Hematopoietic multipotent progenitor cell treated with erythropoietin and hydrocortisone succinate and interleukin-3 and kit ligand, for 4 days (in vitro differentiated cells): ENCODE results near the gene SSBP3.

ENCODE experiments used
- DNase-seq: peaks from one replicate; pipeline ENCODE4 v3.0.0-alpha.2; 2015

Gene SSBP3

DNA sequence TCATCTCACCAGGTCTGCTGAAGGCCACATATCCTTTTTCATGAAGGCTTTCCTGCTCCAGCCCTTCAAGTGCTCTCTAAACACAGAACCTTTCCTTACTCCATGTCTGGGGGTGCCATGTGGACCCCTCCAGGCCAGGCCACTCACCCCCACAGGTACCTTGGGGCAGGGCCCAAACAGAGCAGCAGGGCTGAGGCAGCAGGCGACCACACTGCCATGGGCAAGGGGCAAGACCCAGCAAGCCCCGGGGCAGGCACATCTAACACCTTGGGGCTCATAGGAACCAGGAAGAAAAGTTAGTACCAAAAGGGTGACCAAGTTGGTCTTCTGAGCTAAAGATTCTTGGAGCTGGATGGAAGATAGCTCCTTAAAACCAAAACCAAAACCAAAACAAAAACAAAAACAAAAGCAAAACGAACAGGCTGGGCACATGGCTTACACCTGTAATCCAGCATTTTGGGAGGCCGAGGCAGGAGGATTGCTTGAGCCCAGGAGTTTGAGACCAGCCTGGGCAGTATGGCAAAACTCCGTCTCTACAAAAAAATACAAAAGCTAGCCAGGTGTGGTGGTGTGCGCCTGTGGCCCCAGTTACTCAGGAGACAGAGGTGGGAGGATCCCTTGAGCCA is 142.5 kb downstream of the SSBP3 start:
- no peak for DNase-seq

DNA sequence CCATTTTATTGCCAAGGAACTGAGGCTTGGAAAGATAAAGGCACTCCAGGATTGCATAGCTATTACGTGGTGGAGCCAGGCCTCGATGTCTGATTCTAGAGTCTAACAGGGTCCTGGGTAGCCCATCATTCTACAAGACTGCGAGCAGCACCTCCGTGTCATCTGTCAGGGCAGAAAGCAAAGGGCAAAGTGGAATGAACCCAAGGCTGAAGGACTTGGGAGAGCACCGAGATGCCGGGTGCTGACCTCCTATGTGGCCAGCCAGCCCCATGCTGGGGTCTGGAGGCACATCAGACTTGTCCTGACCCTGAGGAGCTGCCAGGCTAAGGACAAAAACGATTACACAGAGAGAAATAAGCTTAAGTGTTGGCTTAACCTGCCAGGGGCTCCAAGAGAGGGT is 143.9 kb downstream of the SSBP3 start:
- DNase-seq: no peak

DNA sequence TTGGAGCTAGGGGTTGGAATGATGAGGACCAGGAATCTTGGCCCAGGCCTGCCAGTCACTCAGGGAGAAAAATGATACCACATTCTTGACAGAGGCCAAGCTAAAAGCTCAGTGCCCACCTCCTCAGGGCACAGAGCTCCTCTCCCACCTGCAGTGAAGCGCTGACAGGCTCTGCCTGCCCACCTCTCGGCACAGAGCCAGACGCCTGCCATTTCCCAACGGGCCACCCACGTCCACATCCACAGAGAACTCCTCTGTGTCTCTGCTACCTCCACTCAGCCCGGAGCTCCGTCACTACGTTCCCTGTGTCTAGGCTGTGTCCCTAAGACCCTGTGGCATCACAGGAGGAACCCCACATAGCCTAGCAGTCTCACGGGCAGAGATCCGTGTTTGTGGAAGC is 145.4 kb downstream of the SSBP3 start:
- no peak for DNase-seq

DNA sequence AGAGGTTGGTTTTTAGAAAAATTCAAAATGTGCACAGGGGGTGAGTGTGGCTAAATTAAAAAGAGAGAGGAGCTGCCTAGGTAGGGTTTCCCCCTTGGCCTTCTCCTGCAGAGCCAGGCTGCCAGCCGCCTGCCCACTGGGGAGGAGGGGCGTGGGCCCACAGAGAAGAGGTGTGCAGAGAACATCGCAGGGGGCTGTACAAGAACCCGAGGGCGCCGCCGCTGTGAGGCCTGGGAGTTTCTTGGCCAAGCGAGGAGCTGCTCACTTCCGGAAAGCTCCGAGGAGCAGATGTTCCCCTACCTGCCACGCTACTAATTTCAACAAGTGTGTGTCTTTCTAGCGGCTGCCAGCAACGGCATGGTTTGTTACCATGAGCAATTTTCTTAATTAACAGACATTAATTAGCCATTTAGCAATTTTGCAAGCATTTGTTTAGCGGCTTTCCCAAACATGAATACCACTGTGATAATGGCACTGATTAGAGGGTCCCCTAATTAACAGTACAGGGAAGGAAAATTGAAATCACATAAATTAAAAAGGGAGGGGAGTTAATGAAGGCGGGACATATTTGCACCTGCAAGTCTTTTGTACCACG is 146.6 kb downstream of the SSBP3 start:
- no peak for DNase-seq

DNA sequence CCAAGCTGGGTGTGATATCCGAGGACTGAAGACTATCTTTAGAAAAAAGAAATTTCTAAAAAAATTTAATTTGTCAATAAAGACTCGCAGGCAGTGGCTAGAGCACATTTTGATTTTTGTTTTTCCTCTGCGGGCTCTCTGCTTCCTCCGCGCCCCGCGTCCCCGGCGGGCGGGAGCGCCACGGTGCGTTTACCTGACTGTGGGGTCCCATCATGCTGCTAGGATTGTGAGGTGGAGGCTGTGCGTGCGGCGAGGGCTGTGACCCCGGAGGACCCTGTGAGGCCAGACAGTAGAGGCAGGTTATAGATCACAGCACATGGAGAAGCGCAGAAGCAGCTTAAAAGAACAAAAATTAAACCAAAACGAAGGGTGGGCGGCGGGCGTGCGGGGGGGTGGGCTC is 148.3 kb downstream of the SSBP3 start:
- DNase-seq: no peak

DNA sequence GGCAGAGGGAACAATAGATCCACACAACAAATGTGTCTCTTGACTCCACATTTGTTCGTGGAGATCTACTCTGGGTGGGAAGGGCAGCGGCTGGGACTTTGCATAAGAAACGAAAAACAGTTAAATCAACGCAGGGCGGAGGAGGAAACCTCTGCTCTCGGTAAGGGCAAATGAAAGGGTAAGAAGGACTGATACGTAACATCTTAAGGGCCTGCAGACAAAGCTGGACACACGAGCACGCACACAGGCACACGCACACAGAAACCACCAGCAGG is 148.9 kb downstream of the SSBP3 start:
- no peak for DNase-seq

DNA sequence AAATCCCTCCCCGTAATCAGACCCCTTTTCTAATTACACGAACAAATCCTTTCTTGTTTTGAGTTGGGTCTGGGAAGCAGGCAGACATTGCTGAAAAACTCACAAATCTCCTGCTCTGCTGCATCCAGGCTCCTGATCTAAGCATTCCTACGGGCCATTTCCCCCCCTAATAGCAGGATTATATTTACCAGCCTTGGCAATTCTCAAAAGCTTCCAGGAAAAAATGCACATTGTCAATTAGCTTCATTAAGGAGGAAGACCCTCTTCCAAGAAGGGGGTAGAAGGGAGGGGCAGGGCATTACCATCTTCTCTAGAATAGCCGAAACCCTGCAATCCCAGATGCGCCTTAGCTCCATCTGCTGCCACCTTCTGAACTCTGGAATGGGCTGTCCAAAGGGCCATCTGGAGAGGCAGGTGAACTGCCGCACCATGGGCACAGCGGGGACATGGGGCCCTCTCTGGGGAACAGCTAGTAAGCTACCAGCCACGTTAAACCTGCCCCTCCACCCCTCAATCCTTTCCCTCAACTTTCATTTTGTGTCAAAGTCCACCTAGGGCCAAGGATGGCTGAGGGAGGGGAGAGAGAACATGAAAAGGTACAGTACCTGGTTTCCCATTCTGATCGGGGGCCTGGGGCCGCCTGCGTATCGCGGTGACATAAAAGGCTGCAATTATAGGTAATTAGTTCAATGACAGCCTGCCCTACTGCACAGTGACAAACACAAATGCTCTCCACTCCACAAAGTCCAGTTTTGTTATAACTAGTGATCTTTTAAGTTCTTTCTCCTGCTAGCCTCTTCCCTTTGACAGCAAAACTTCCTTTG is 149.5 kb downstream of the SSBP3 start:
- DNase-seq: no peak

DNA sequence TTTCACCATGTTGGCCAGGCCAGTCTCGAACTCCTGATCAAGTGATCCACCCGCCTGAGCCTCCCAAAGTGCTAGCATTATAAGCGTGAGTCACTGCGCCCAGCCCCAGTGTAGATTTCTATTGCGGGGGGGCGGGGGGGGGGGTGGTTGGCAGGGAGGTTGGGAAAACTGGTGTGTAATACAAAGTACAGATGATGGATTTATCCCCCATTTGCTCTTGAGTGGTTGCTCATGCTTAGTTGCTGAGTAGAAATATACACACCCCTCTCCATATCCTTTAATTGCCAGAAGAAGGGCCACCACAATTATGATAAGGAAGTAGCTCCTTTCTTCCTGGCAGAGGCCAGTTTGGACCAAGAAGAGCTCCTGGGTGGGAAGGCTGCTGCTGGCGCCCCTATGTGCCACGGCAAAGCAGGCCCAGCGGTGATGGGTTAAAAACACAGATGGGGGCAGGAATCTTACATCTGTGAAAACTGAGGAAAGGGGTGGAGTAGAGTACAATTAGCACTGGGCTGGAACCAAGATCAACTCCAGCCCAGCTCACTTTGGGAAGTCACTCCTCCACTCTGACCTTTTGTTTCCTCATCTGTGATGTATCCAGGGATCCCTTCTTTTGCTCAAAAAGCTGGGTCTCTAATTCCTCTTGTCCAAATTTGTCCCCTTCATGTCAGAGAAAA is 151.0 kb downstream of the SSBP3 start:
- DNase-seq: no peak

DNA sequence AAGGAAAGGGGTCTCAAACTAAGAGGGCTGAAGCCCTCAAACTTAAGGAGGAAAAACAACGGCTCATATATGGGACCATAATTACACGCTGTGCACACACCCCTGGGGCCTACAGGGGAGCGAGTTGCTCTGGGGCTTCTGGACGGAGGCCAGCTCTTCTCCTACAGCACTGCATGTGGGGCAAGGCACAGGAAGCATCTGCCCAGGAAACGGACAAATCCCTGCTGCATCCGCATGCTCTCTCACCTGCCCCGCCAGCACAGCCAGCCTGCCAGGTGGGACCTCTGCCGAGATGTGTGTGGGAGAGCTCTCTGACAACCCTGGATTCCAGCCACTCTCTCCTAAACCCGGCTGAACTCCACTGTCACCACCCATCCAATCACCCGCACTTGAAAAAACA is 152.1 kb downstream of the SSBP3 start:
- DNase-seq: peak; percentile 69

DNA sequence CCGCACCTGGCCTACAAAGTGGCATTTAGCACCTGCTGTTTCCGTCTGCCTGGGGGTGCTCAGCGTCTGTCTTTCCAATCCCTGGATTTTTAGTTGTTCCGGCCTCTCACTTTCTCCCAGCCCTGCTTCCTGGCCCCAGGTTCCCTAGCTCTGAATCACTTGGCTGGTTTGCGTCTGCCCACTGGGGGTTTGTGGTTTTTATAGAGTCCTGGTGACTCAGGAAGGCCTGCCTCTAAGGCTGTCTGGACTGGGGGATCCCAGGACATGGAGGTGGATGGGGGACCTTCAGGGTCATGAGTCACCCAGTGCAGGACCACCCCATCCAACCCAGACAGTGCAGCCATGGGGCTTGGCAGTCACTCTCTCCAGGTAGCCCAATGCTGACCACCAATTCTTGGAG is 152.7 kb downstream of the SSBP3 start:
- DNase-seq: peak; percentile 27

DNA sequence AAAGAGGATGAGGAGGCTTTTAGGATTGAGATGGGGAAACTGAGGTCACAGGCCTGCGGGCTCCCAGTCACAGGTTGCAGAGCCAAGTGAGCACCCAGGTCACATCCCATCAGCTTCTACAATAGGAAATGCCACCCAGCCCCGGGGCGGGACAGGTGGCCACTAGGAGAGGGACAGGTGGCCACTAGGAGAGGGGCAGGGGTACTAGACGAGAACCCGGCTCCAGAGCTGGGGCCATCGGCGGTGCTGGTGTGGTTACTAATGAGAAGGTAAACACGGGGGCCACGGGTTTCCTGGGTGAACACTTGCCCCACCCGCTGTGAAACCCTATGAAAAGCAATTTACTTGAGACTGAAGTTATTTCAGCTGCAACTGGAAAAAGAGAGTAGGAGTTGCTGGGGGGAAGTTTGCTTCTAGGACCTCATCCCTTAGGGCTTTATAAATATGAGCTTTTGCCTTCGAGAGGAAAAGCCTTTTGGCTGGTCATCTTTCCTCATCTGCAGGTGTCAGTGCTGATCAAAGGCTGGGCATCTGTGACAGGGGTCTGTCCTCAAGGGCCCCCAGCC is 153.7 kb downstream of the SSBP3 start:
- DNase-seq: no peak

DNA sequence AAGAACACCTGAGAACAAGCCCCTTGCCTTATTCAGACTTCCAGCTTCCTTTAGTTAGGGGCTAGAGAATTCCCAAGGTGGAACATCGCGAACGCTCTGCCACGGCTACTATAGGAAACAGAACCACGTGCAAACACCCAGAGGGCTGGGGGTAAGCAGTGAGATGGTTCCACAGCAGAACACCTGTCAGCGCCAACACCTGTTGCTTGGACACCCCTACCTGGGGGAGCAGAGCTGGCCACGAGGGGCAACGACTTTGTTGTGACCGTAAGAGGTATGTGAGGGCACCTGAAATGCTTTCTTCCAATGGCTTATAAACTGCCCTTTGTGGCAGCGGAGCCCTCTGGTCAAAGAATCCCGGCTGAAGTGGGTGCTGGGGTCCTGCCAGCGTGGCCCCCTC is 155.5 kb downstream of the SSBP3 start:
- no peak for DNase-seq

DNA sequence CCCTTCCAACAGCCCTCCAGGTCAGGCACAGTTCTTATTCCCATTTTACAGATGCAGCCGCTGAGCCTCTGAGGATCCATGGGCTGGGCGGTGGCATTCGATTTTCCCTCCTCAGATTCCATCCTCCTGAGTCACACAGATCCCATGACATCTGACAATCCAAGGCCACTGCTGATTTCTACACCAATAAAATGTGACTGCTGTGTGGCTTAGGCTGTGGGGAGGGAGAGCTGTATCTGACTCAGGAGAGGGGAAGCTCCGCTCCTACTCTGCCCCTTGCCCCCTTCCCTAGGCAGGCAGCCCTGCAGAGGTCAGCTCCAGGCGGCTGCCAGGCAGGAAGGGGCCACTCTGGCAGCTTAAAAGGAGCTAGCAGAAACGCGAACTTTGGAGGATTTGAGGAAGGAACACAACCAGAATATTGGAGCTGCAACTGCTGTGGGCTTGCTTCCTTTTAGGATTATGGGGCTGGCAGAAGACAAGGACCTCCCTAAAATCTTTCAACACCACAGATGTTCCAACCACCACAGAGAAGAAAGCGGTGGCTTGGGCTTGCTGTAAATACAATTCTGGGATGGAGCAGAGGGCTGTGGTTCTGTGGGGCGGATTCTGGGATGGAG is 156.3 kb downstream of the SSBP3 start:
- DNase-seq: no peak

DNA sequence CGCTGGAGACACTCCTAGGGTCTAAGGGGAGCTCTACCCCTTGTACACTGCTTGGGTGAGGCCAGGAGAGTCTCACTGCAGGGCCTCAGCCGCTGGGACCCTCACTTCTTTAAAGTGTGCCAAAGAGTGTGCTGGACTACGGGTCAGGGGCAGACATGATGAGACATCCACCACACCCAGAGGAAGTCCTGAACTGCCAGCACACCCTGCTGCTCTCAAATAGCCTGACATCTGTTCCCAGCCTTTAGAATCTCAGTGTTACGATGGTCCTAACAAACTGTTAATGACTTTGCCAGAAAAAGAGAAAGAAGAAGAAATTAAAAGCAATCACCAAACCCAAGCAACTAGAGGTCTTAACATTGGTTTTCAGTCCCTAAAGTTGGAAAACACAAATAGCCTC is 157.2 kb downstream of the SSBP3 start:
- no peak for DNase-seq

DNA sequence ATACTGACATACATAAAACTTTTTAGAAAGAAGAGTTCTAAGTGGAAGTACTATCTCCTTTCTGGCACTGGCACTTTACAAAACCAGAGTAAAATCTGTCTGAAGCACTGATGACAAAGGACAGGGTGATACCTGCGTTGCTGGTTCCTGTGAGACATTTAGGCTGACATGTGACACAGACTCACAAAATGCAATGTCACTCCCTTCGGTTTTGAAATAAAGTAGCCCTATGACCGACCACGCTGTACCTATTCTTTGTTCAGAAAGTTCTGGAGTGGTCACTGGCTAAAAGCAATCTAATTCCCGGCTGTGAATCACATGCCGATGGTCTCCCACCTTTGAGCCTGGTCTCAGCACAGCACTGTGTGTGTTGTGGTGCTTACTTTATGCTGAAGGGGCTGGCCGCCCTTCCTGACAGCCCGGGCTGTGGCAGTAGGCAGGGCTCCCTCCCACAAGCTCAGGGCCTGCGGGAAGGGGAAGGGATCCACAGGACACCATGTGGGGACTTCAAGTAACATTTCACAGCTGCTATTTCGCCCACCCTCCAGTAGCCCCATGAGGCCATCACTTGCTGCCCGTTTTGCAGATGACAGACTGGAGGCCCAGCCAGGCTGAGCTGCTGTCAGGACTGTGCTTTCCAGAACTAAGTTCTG is 158.2 kb downstream of the SSBP3 start:
- DNase-seq: no peak

DNA sequence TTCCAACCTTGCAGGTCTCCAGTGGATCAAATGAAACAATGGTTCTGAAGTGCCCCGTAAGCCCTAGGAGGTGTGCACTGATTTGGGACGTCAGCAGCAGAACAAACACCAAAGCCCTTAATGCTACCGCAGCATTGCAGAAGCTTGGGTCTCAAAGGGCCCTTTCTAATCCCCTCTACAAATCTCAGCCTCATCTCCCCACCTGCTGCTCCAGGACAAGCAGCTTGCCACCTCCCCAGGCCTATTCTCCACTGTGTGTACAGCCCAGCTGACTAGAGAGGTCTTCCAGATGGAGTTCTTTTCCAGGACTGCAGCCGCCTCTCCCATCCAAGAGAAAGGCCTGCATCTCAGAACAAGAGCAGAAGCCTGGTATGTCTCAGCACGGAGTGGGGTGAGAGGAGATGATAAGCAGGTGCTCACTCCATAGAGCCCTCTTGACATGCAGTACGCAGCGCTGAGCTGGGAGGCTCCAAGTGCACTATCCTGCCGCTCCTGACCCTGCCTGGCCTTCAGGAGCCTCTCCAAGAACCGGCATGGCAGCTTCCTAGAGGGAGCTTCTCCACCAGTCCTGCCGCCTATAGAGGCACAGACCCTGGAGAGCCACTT is 160.0 kb downstream of the SSBP3 start:
- DNase-seq: no peak

DNA sequence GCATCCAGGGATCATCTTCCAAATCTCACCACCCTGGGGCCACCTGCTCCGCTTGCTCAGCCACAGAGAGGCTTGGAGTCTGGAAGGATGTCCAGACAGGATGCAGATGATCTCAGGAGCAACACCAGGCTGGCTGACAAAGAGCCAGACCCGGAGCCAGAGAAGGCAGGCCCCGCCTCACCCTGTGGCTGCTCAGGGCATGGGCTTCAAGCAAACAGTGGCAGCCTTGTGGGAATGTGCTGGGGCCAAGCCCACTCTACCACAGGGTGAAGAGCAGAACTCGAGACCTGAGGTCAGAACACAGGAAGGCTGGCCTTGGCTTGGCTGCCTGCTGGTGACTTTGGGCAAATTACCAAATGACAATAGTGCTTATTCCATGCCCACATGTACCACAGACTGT is 160.7 kb downstream of the SSBP3 start:
- no peak for DNase-seq

DNA sequence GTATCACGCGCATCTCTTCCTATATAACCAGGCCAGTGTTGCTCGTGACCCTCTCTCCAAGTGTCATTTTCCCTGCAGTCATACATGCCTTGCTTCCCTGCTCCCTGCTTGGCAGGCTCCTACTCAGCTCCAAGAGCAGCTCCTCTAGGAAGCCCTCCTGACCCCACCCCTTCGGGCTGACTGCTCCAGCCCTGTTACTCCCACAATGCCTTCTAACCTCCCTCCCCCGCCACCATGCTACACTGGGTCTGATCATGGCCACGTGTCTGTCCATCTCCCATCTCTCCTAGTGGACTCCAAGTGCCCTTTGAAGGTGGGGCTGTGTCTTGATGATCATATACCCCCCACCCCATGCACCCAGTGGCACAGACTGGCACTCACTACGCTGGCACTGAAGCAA is 161.5 kb downstream of the SSBP3 start:
- DNase-seq: no peak

DNA sequence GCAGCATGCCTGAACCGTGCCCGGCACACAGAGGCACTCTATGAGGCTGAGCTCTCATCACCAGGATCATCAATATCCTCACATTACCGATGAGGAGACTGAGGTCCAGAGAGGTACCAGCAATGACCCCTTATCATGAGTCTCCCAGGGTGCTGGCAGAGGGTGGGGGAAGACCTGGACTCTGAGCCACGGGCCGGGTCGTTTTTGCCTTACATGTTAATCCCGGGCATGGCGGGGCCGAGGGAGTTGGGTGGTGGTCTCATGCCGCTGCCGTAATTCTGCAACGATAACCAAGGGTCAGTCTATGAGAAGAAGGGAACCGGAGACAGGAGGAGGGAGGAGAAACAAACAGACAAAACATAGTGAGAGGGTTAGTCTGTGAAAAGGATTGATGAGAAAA is 163.2 kb downstream of the SSBP3 start:
- DNase-seq: no peak

DNA sequence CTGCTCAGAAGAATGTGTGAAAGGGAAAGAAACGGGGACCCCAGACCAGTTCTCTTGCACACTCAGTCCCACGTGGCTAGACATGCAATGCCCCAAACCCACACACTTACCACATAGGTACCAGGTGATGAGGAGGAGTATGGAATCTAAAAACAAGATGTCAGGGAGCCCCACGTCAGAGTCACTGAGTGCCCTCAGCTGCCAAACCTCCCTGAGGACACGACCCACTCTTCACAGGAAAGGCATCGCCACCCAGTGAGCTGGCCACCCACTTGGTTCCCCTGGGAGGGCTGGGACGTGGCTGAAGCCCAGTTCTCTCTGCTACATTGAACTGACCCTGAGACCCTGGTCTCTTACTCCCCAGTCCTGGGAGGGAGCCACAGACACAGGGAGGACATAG is 164.8 kb downstream of the SSBP3 start:
- DNase-seq: no peak

DNA sequence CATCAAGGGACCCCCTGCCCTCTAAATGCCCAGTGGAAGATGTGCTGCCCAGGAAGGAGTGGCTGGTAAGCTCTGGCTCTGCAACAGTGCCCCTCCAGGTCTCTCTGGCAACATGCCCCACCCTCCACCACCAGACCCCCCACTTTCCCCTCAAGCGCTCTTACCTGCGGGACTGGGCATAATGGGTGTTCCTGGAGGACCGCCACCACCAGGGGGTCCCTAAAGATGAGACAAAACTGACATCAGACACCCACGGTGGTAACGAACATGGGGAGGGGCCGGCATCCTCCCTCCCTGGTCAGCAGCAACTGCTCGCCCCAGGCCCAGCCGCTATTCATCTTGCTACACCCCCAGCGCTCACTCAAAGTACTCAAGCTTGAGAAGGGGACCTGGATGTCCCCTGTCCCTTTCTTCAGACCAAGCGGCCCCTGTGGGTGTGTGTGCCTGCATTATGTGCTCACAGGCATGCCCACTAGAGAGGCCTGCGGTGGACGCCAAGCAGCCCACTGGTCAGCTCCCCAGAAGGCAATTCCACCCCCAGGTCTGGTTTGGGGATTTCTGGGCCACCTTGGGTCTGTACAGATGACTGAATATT is 165.4 kb downstream of the SSBP3 start:
- no peak for DNase-seq

DNA sequence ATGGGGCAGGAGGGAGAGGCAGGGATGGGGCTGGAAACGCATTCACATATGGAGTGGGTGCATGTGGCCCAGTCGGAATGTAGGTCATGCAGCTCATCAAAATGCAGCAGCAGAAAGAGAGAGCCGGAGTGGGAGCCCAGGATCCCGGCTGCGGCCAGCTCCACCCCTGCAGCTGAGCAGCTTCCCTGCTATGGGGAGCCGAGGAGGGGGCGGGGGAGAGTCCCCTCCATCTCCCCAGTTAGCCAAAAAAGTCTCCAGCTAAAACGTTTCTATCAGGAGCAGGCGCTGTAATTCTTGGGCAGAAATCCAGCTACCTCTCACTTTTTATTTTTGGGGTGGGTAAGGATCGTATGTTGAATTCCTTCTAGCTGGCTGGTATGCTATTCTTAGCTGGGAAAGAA is 166.6 kb downstream of the SSBP3 start:
- no peak for DNase-seq
